ENCODE data around the gene MISP. TPM values are rescaled to one million over a fixed set of nuclear protein-coding genes. Genes with fewer than 3 reads are reported as not detected.

Gene MISP
- polyA plus RNA-seq, 2 of the 4 experiments (the other 2 are of a cell fraction): 46.5 to 62.7 TPM

- TF ChIP-seq RAD21 (conservative IDR thresholded peaks at IDR 0.05 in 1 of 2, IDR thresholded peaks at IDR 0.05 in 1 of 2) (no peak), FOSL2 (IDR thresholded peaks at IDR 0.05) (no peak), FOSL2 (CRISPR knock-in tag; IDR thresholded peaks at IDR 0.05) (no peak), POLR2A (IDR thresholded peaks at IDR 0.05; ENCODE audit: low read length) (no peak), FOSB (CRISPR knock-in tag; IDR thresholded peaks at IDR 0.05) (no peak), EP300 (IDR thresholded peaks at IDR 0.05) (peak in 1 of 2 experiments; percentile 12; a peak in 1 of 5 replicates), CHD4 (IDR thresholded peaks at IDR 0.05; ENCODE audit: borderline replicate concordance) (no peak), ZSCAN20 (CRISPR knock-in tag; IDR thresholded peaks at IDR 0.05) (no peak), ATOH8 (CRISPR knock-in tag; IDR thresholded peaks at IDR 0.05; ENCODE audit: low read depth) (0 out of 2 replicates have a peak, but pooled peaks have one; percentile 27), ZNF302 (CRISPR knock-in tag; IDR thresholded peaks at IDR 0.05) (no peak), FOXS1 (CRISPR knock-in tag; IDR thresholded peaks at IDR 0.05) (no peak), SMC3 (IDR thresholded peaks at IDR 0.05) (no peak), CBX2 (IDR thresholded peaks at IDR 0.05; ENCODE audit: borderline replicate concordance, low read depth) (no peak)
These were observed 46.9 kb downstream of the MISP start (continued) for GRCh38 chr19:797528-798414.

GRCh38 chr19:798415-799075 lies 47.6 kb downstream of the MISP start:
- WGBS (ENCODE audit: missing lambda C conversion rate): 0% methylated on average over 3 of the region's 44 CpGs
- peak in 1 of 2 experiments; percentile 0; a peak in 1 of 6 replicates for ATAC-seq

More at GRCh38 chr19:798415-799075, 47.6 kb downstream of the MISP start:
- CTCF ChIA-PET: interaction anchor here (1.0 to 1.3 kb wide), 3 partner anchors 12 to 17 kb away, joined by 3 to 5 read pairs (median 4); no protein-coding TSS in a partner anchor
- H3K4me3 ChIP-seq: peak overlapping the region; percentile 100
- peak overlapping the region; percentile 86 for H3K4me2 ChIP-seq
- peaks cover 50% of the 10 kb centered on the region for H3K4me1 ChIP-seq
- peak overlapping the region; percentile 100 for H3K27ac ChIP-seq
- POLR2A ChIA-PET: interaction anchor here (1.2 kb wide), 1 partner anchor 46 kb away, joined by 6 read pairs; no protein-coding TSS in a partner anchor
- no peaks in the 10 kb centered on the region for H3K9me3 ChIP-seq
- no peak for TF ChIP-seq RARB (CRISPR knock-in tag; IDR thresholded peaks at IDR 0.05)
- no peak for TF ChIP-seq POLR2A (IDR thresholded peaks at IDR 0.05; ENCODE audit: low read length)
- TF ChIP-seq REST (IDR thresholded peaks at IDR 0.05): no peak
- no peak for TF ChIP-seq HOXB5 (CRISPR knock-in tag; IDR thresholded peaks at IDR 0.05)
- TF ChIP-seq HOXB13 (CRISPR knock-in tag; IDR thresholded peaks at IDR 0.05; ENCODE audit: low read depth): no peak
- TF ChIP-seq HEYL (CRISPR knock-in tag; IDR thresholded peaks at IDR 0.05): no peak
- no peak for FAIRE-seq
- no peak for DNase-seq (ENCODE audit: low read depth in 1 of 2, low spot score in 1 of 2)
